H1 (cell line): ENCODE measurements around the gene EPB41L5.

Experiments
- ATF3 ChIP-seq: IDR thresholded peaks from 2 replicates; pipeline ENCODE4 v1.6.1; 2011; ENCODE audit warnings: low read depth, mild to moderate bottlenecking, low read length; ENCODE audit not compliant: insufficient read depth
- CEBPB ChIP-seq: IDR thresholded peaks from 2 replicates; pipeline ENCODE4 v1.6.1; 2012; ENCODE audit warnings: low read depth, low read length
- CREB1 ChIP-seq: IDR thresholded peaks from 2 replicates; pipeline ENCODE4 v1.6.1; 2012; ENCODE audit warnings: inconsistent platforms
- CTCF ChIP-seq, 3 experiments: IDR thresholded peaks; 1 replicate in 2 of 3; 2 replicates in 1 of 3; pipeline versions ENCODE4 v1.5.1 to v1.6.1; 2011; ENCODE audit warnings: low read length in 3 of 3, mild to moderate bottlenecking in 3 of 3, inconsistent platforms in 2 of 3, low read depth in 1 of 3, moderate library complexity in 1 of 3; ENCODE audit not compliant: insufficient read depth in 1 of 3; ENCODE audit errors: control extremely low read depth in 1 of 3
- E2F6 ChIP-seq: IDR thresholded peaks from 2 replicates; pipeline ENCODE4 v1.6.1; 2012; ENCODE audit warnings: inconsistent platforms
- EP300 ChIP-seq, 2 experiments: IDR thresholded peaks; 1 replicate in 1 of 2; 2 replicates in 1 of 2; pipeline ENCODE4 v1.6.1; 2011 to 2012; ENCODE audit warnings: low read depth in 2 of 2, low read length in 2 of 2, mild to moderate bottlenecking in 2 of 2, borderline replicate concordance in 1 of 2, inconsistent platforms in 1 of 2, moderate library complexity in 1 of 2
- EZH2 ChIP-seq: fragments of 200-600 bp; sonication (generic); IDR thresholded peaks from 2 replicates; pipeline ENCODE4 v1.7.1; 2012; ENCODE audit warnings: low read depth, mild to moderate bottlenecking, moderate library complexity, low read length, inconsistent platforms; ENCODE audit not compliant: severe bottlenecking
- GABPA ChIP-seq: IDR thresholded peaks from 2 replicates; pipeline ENCODE4 v1.6.1; 2011; ENCODE audit warnings: mild to moderate bottlenecking, low read length, moderate library complexity, borderline replicate concordance; ENCODE audit not compliant: insufficient read depth
- MAX ChIP-seq: IDR thresholded peaks from 2 replicates; pipeline ENCODE4 v1.6.1; 2012; ENCODE audit warnings: inconsistent platforms
- POLR2A ChIP-seq, 2 experiments: IDR thresholded peaks; 1 replicate in 1 of 2; 2 replicates in 1 of 2; pipeline ENCODE4 v1.6.1; 2011; ENCODE audit warnings: low read depth in 2 of 2, low read length in 2 of 2, mild to moderate bottlenecking in 2 of 2; ENCODE audit errors: control extremely low read depth in 1 of 2
- POLR2AphosphoS5 ChIP-seq: IDR thresholded peaks from 2 replicates; pipeline ENCODE4 v1.6.1; 2011; ENCODE audit warnings: low read depth, low read length
- SAP30 ChIP-seq: fragments of 300-600 bp; sonication (generic); IDR thresholded peaks from 2 replicates; pipeline ENCODE4 v1.7.1; 2012; ENCODE audit warnings: low read length, moderate library complexity, mild to moderate bottlenecking, inconsistent platforms; ENCODE audit not compliant: insufficient read depth, insufficient replicate concordance
- USF2 ChIP-seq: IDR thresholded peaks from 2 replicates; pipeline ENCODE4 v1.6.1; 2011; ENCODE audit warnings: low read length, improper control_type of control experiment
- YY1 ChIP-seq: IDR thresholded peaks from 2 replicates; pipeline ENCODE4 v1.6.1; 2011; ENCODE audit warnings: low read depth, mild to moderate bottlenecking, low read length

GRCh38 chr2:120204022-120204405 is 191.1 kb downstream of the EPB41L5 start:
- no peak for TF ChIP-seq POLR2A (IDR thresholded peaks at IDR 0.05; ENCODE audit: control extremely low read depth in 1 of 2, low read depth in 2 of 2, low read length in 2 of 2)
- peak in 2 of 3 experiments; percentile 23 to 38; a peak in 2 of 4 replicates for TF ChIP-seq CTCF (IDR thresholded peaks at IDR 0.05; ENCODE audit: control extremely low read depth in 1 of 3, insufficient read depth in 1 of 3, low read depth in 1 of 3, low read length in 3 of 3)
- no peak for TF ChIP-seq EZH2
- no peak for TF ChIP-seq EP300 (IDR thresholded peaks at IDR 0.05; ENCODE audit: borderline replicate concordance in 1 of 2, low read depth in 2 of 2, low read length in 2 of 2)
- TF ChIP-seq CEBPB = no peak
- TF ChIP-seq ATF3 = no peak
- no peak for TF ChIP-seq MAX
- no peak for TF ChIP-seq E2F6
- TF ChIP-seq USF2 = no peak
- TF ChIP-seq GABPA = no peak
- no peak for TF ChIP-seq CREB1
- TF ChIP-seq POLR2AphosphoS5 = no peak
- TF ChIP-seq SAP30 = no peak
- TF ChIP-seq YY1 = no peak
